CD1c-positive myeloid dendritic cell (primary cell): ENCODE data around the gene ATP6V1G2.
"Not testable (repeated sequence)": the region's sequence is repeated elsewhere in the genome, so short reads cannot be mapped to it uniquely, and the experiment has no call there.

Experiments used
- DNase-seq: peaks from one replicate; pipeline ENCODE4 v3.0.0-alpha.2; 2016; ENCODE audit errors: extremely low spot score

Gene ATP6V1G2

DNA sequence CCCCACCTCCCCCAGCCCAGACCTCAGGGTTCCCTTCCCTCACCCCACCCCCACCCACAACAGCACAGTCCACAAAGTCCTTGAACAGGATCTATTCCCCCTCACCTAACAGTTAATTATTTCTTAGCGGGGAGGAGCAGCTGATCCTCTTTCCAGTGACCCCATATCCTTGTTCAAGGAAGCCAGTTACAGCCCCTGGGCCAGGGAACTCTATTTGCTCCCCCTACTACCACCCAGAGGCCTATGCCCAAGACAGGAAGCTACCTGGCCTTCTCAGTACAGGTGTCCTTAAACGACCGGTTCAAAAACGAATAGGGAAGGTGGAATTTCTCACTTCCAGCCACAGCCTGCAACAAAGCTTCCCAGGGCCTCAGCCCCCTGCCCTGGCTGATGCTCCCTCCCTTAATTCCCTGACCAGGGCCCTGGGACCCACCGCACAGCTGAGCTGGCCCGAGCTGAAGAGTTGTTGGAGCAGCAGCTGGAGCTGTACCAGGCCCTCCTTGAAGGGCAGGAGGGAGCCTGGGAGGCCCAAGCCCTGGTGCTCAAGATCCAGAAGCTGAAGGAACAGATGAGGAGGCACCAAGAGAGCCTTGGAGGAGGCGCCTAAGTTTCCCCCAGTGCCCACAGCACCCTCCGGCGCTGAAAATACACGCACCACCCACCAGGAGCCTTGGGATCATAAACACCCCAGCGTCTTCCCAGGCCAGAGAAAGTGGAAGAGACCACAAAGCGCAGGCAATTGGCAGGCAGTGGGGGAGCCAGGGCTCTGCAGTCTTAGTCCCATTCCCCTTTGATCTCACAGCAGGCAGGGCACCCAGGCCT is 16.9 kb downstream of the ATP6V1G2 start:
- no peak for DNase-seq

DNA sequence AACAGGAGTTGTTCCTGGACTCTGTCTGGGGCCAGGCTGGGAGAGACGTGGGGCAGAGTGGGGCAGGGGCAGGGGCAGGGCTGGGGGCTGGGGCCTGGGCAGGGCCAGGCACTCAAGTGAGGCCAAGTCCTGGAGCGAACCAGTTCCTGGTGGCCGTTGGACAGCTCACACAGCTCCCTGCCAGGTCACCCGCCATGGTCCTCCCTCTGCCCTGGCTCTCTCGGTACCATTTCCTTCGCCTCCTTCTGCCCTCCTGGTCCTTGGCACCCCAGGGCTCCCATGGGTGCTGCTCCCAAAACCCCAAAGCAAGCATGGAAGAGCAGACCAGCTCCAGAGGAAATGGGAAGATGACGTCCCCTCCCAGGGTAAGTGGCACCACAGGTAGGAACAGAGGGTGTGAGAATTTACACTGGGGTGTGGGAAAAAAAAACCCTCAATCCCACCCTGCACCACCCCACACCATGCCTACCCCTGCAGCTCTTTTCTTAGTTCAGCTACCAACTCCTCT is 17.5 kb downstream of the ATP6V1G2 start, which contains the start of gene MCCD1:
MCCD1 (plus strand) TSS at position 142 of the 508 bp plus-strand sequence; CDS start at position 195, 53 bp downstream.
- no peak for DNase-seq

DNA sequence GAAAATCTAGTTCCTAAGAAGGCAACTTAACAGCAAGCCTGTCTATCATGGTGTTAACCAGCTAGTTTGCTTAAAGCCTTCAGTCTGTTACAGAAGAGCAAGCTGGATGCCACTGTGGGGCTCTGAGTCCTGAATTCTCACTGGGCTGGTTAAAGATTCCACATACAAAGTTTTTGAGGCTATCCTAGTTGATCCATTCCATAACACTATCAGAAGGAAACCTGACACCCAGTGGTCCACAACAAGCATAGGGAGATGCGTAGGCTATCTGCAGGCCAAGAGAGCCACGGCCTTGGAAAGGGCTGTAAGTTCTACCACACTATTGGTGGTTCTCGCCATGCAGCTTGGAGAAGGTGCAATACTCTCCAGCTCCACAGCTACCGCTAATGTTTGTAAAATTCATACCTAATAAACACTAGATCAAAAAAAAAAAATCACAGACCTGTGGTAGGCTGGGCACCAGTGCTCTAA is 18.1 kb downstream of the ATP6V1G2 start:
- DNase-seq, result no peak

DNA sequence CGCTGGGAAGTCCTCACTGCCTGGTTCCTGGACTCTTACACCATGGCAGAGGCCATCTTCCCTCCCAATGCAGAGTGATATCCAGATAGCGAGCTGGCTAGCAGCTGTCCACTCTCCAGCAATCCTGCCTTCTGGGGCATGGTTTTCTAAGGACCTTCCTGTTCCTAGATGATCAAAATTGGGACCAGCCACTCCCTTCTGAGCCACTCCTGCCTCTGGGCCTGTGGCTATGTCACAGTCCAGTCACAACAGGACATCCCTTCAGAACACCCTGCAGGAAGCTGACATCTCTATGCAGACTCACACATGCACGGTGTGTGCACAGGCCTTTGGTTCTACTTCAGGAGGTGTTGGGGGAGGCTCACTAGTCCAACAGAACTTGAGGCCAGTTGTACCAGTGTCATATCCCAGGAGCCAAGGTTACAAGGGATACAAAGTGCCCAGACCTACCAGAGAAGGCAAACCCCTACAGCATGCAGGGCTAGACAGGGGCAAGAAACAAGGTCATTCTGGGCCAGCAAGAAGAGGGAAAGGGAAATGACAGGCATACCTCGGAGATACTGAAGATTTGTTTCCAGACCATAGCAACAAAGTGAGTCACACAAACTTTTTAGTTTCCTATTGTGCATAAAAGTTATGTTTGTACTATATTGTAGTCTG is 20.3 kb downstream of the ATP6V1G2 start:
- no peak for DNase-seq

DNA sequence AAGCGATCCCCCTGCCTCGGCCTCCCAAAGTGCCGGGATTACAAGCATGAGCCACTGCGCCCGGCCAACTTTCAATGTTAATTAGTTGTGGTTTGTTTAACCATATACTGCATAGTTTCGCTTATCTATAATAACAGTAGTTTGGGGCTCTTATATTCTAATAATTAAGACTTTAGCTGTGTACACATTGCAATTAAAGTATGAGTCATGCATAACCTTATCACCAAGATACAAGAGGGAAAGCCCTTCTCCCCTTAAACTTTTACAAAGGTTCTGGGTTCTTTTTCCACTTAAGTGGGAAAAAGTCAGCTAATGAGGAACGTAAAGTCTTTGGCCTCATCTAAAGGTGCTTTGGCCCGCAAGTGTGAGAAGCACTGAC is 20.9 kb downstream of the ATP6V1G2 start:
- no peak for DNase-seq

DNA sequence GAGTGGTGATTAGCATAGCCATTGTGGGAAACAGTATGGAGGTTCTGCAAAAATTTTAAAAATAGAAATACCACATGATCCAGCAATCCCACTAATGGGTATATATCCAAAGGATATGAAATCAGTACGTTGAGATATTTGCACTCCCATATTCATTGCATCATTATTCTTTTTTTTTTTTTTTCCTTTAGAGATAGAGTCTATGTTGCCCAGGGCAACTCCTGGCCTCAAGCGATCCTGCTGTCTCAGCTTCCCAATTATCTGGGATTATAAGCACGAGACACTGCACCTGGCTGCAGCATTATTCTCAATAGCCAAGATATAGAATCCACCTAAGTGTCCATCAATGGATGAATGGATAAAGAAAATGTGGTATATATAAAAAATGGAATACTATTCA is 24.6 kb downstream of the ATP6V1G2 start:
- DNase-seq, result no peak

DNA sequence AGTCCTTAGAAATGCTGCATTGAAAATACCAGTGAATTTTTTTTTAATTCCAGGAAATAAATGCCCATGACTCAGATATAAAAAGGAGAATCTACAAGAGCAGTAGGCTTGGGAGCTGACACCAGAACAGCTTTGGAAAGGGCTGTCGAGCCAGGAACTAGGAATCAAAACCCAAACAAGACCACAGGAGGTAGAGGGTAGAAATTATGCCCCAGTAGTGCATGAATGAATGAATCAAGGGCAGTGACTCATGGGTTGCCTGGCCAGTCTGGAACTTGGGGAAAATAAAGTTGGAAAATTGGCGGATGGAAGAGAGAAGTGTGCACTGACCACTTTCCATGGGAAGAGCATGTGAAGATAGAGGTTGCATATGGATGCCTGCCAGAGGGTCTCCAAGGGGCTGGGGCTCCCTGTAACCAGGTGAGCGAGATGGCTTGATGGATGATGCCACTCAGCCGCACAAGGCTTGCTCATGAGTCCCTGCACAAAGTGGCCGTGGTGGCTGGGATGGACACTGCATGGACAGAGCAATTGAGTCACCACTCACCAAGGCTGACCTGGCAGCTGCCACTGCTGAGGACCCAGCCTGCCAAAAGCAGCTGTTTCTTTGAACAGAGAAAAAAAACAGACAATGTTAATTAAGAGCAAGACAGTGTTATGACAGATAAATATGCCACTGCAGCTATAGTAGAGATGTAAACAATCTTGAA is 32.8 kb downstream of the ATP6V1G2 start:
- no peak for DNase-seq

DNA sequence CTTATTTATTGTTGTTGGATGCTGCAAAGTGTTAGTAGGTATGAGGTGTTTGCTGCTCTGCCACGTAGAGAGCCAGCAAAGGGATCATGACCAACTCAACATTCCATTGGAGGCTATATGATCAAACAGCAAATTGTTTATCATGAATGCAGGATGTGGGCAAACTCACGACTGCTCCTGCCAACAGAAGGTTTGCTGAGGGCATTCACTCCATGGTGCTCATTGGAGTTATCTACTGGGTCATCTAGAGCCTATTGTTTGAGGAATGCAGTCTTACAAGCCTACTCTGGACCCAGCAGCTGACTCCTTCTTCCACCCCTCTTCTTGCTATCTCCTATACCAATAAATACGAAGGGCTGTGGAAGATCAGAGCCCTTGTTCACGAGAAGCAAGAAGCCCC is 36.4 kb downstream of the ATP6V1G2 start:
- no peak for DNase-seq

DNA sequence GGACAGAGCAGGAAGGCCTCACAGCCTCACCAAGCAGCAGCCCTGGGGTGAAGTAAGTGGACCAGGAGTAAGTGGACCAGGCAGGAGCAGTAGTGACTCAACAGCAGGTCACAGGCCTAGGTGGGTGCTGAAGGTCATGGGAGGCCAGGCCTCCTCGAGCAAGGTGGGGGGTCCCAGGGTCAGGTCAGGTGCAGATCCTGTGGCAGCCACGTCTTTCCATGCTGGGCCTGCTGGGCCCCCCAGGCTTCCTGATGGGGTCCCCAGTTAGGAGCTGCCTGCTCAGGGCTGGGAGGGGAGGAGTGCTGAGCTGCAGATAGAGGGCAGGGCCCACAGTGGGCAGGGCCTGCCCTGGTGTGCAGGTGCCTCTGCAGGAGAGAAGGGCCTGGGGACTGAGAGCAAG is 37.4 kb downstream of the ATP6V1G2 start:
- DNase-seq, result not testable (repeated sequence)

DNA sequence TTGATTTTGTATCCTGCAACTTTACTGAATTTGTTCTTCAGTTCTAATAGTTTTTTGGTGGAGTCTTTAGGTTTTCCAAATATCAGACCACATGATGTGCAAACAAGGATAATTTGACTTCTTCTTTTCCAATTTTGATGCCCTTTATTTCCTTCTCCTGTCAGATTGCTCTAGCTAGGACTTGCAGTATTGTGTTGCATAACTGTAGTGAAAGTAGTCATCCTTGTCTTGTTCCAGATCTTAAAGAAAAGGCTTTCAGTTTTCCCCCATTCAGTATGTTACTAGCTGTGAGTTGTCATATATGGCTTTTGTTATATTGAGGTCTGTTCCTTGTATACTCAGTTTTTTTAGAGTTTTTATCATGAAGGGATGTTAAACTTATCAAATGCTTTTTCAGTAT is 43.8 kb downstream of the ATP6V1G2 start:
- DNase-seq, result peak; percentile 10

DNA sequence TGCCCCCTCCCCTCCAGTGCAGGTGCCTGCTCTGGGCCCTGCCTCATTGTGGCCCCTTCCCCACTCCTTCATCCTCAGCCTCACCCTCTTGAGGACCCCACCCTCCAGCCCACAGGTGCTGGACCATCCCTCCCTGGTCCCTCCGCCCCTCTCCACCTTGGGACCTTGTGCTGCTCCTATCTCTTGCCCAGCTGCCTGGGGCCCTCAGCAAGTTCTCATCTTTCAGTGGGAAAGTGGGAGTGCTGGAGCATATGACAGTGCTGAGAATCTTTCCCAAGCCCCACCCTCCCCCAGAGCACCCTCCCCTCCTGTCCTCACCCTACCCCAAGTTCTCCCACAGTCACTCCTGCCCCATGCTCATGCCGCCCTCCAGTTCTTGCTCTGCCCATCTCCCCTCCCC is 46.8 kb downstream of the ATP6V1G2 start:
- not testable (repeated sequence) for DNase-seq

DNA sequence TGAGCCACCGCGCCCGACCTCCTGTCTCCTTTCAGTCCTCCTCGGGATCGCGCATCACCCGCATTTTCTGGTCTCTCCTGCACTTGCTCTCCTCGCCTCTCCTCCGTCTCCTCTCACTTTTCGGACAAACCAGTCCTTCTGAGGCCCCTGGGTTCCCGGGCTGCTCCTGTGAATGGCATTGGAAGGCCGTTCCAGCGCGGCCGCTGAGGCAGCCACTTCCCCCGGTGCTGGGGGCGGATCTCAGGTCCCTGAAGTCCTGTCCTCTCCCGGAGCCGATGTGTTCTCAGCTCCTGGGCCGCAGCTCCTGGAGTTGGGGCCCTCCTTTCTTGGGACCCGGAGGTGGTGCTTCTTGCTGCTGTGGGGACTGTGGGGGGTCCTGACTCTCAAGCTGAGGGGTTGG is 47.7 kb downstream of the ATP6V1G2 start:
- DNase-seq, result peak; percentile 26

DNA sequence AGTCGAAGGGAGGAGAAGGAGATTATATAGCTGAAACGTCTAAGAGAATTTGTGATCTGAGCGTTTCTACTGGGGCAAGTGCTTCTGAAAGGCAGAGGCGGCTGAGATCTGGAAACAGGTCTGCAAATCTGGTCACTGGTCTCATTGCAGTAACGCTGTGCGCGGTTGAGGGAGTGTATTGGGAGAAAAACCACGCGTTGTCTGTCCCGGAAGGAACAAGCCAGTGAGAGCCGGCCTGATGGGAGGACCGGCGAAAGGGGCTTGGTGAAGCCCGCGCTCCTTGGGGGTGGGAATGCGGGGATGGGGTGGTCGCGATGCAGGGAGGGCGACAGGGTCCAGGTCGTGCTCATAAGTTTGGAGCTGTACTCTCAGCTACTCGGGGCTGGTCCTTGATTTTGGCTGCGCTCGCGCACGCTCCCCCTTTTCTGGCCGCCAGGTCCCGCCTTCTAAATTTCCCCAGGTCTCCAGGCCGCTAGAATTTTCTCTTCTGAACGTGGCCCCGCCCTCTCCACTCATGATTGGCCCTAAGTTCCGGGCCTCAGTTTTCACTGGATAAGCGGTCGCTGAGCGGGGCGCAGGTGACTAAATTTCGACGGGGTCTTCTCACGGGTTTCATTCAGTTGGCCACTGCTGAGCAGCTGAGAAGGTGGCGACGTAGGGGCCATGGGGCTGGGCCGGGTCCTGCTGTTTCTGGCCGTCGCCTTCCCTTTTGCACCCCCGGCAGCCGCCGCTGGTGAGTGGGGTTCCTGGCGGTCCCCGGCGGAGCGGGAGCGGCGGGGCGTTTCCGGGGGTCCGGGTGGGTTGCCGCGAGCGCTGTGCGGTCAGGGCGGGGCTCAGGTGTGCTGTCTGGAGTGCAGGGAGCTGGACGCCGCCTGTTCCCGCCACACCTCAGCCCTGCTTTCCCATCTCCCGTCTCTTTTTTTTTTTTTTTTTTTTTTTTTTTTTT is 48.6 kb downstream of the ATP6V1G2 start, which contains the start of gene MICB:
MICB (plus strand) TSS at position 615 of the 946 bp plus-strand sequence; CDS start at position 664, 49 bp downstream.
- peak; percentile 88 for DNase-seq

DNA sequence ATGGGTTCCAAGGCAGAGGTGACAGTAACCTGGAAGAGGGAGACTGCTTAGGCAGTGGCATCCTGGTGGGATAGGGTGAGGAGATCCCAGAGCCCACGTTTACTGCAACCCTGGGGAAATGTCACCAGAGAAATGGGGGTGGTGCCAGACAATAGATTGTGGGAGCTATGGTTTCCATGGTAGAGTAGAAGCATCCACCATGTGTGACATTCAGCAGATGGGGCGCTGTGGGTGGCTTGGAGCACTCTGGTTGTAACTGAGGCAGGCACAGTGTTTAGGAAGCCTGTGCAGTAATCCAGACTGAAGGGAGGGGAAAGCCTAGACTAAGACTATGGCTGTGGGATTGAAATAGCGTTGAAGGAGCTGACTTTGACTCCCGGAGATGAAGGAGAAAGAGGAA is 49.6 kb downstream of the ATP6V1G2 start:
- DNase-seq, result not testable (repeated sequence)

DNA sequence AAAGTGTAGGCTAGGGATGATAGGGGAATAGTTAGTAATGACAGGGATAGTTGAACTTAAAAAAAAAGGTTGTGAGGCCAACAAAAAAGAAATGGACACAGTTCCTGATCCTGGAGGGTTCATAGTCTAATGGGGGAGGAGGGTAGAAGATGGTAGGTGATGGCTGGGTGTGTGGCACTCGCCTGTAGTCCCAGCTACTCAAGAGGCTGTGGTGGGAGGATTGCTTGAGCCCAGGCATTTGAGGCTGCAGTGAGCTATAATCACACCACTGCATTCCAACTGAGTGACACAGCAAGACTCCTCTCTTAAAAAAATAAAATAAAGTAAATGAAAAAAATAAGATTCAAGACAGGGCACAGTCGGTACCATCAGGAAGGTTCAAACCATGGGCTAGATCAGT is 50.8 kb downstream of the ATP6V1G2 start:
- no peak for DNase-seq
